GM12878 (cell line): ENCODE results near the gene IMPG2. TPM values are rescaled to one million over a fixed set of nuclear protein-coding genes. Genes with fewer than 3 reads are reported as not detected.

Source experiments
- ATAC-seq: fragments of 200-7000 bp; cut with Tn5 transposase; 3 replicates; pipeline ENCODE4 v1.9.1; 2020; ENCODE audit warnings: mild to moderate bottlenecking, moderate library complexity
- BruUV-seq: library from RNA; stranded (reverse); fragments of 400-500 nt; replicated peaks from 2 replicates; lab custom pipeline; 2021; lab: Mats Ljungman, UMichigan
- CTCF ChIA-PET: fragments of 300-600 bp; sonication (Branson Sonifier 250); formaldehyde crosslinking; extraction: SDS; loops from one replicate; lab custom pipeline; 2021; ENCODE audit warnings: inconsistent platforms; lab: Yijun Ruan, JAX
- POLR2A ChIA-PET: fragments of 350-600 bp; formaldehyde crosslinking; extraction: SDS; loops from one replicate; lab custom pipeline; 2021; ENCODE audit warnings: inconsistent platforms; lab: Charles Lee
- RAD21 ChIA-PET: fragments of 300-600 bp; sonication (Branson Sonifier 250); formaldehyde crosslinking; loops from one replicate; lab custom pipeline; 2023; ENCODE audit warnings: antibody characterized with exemption; ENCODE audit not compliant: unreplicated experiment; lab: Charles Lee
- SMC1A ChIA-PET: fragments of 300-600 bp; sonication (Branson Sonifier 250); formaldehyde crosslinking; loops from one replicate; lab custom pipeline; 2023; ENCODE audit not compliant: unreplicated experiment, uncharacterized antibody; lab: Charles Lee
- DNase-seq: peaks from one replicate; pipeline ENCODE4 v3.0.0-alpha.2; 2011; ENCODE audit warnings: low read depth, low spot score
- FAIRE-seq: peaks from 3 replicates; lab custom pipeline; 2011; peaks lifted over from hg19 to GRCh38; lab: Jason Lieb, UNC
- H2AFZ ChIP-seq: 2 replicates; pipeline ENCODE4 v1.6.0; 2011; ENCODE audit warnings: low read depth, low read length, control low read depth; ENCODE audit not compliant: control insufficient read depth
- H3K27ac ChIP-seq: 2 replicates; pipeline ENCODE4 v1.5.1; 2011; ENCODE audit warnings: control low read depth; ENCODE audit not compliant: control insufficient read depth, insufficient read depth
- H3K27me3 ChIP-seq, 2 experiments: replicated peaks in 1 of 2; 2 replicates each; pipeline versions ENCODE4 v1.6.0 to v1.6.1; 2011; ENCODE audit warnings: low read length in 1 of 2; ENCODE audit not compliant: control insufficient read depth in 2 of 2, insufficient read depth in 2 of 2
- H3K36me3 ChIP-seq, 2 experiments: 2 replicates each; pipeline ENCODE4 v1.5.1; 2011; ENCODE audit warnings: low read length in 1 of 2; ENCODE audit not compliant: control insufficient read depth in 2 of 2, insufficient read depth in 2 of 2
- H3K4me1 ChIP-seq: 2 replicates; pipeline ENCODE4 v1.6.1; 2011; ENCODE audit warnings: mild to moderate bottlenecking, low read length, moderate library complexity, mixed read lengths; ENCODE audit not compliant: control insufficient read depth, insufficient read depth
- H3K4me2 ChIP-seq: 2 replicates; pipeline ENCODE4 v1.6.0; 2011; ENCODE audit warnings: control low read depth; ENCODE audit not compliant: control insufficient read depth, insufficient read depth
- H3K4me3 ChIP-seq: fragments of 200-600 bp; sonication (generic); 2 replicates; pipeline ENCODE4 v1.5.1; 2016
- H3K79me2 ChIP-seq: 2 replicates; pipeline ENCODE4 v1.6.0; 2011; ENCODE audit warnings: low read length; ENCODE audit not compliant: control insufficient read depth, insufficient read depth
- H3K9ac ChIP-seq: 2 replicates; pipeline ENCODE4 v1.8.0; 2011; ENCODE audit warnings: low read length, control low read depth, mixed read lengths; ENCODE audit not compliant: control insufficient read depth, insufficient read depth
- H3K9me3 ChIP-seq: replicated peaks from 3 replicates; pipeline ENCODE4 v1.5.1; 2011; ENCODE audit warnings: mild to moderate bottlenecking, low read length; ENCODE audit not compliant: control insufficient read depth, insufficient read depth
- H4K20me1 ChIP-seq: 2 replicates; pipeline ENCODE4 v1.6.0; 2011; ENCODE audit not compliant: control insufficient read depth, insufficient read depth
- CHD2 ChIP-seq: IDR thresholded peaks from 2 replicates; pipeline ENCODE4 v1.6.1; 2011; ENCODE audit warnings: low read depth, low read length, improper control_type of control experiment, borderline replicate concordance
- JUNB ChIP-seq: IDR thresholded peaks from 2 replicates; pipeline ENCODE4 v1.6.1; 2016; ENCODE audit warnings: antibody characterized with exemption, mild to moderate bottlenecking
- MTA3 ChIP-seq: IDR thresholded peaks from 2 replicates; pipeline ENCODE4 v1.6.1; 2012; ENCODE audit warnings: low read length, inconsistent platforms, borderline replicate concordance
- NFIC ChIP-seq: IDR thresholded peaks from 2 replicates; pipeline ENCODE4 v1.6.1; 2012; ENCODE audit warnings: low read depth, mild to moderate bottlenecking, inconsistent platforms, low read length, moderate library complexity
- NR2C1 ChIP-seq: fragments of 450-650 bp; IDR thresholded peaks from 2 replicates; pipeline ENCODE4 v1.6.1; 2017; ENCODE audit warnings: antibody characterized with exemption, mild to moderate bottlenecking, moderate library complexity
- RB1 ChIP-seq: fragments of 450-650 bp; formaldehyde crosslinking; IDR thresholded peaks from 2 replicates; pipeline ENCODE4 v1.6.1; 2017; ENCODE audit warnings: mild to moderate bottlenecking, borderline replicate concordance
- SIN3A ChIP-seq: IDR thresholded peaks from 2 replicates; pipeline ENCODE4 v1.6.1; 2012; ENCODE audit warnings: low read depth, low read length, improper control_type of control experiment
- STAT1 ChIP-seq: fragments of 450-650 bp; conservative IDR thresholded peaks from 2 replicates; pipeline ENCODE4 v1.6.1; 2014; ENCODE audit warnings: antibody characterized with exemption, mild to moderate bottlenecking
- WRNIP1 ChIP-seq: IDR thresholded peaks from 2 replicates; pipeline ENCODE4 v1.6.1; 2011; ENCODE audit warnings: low read depth, low read length, improper control_type of control experiment, borderline replicate concordance
- WGBS: methylation state at CpG from one replicate; pipeline ENCODE4 v1.1.6; 2016; ENCODE audit warnings: low lambda C conversion rate; ENCODE audit not compliant: insufficient replicate concordance, insufficient coverage; ENCODE audit errors: missing lambda C conversion rate; 5-methylcytosine and 5-hydroxymethylcytosine counted together
- in situ Hi-C: fragments of 300-500 bp; cut with MboI; formaldehyde crosslinking; loops from 9 replicates; pipeline ENCODE4 v1.14.3; 2018; ENCODE audit warnings: mixed read lengths
- intact Hi-C: fragments of 100-400 bp; cut with micrococcal nuclease; formaldehyde crosslinking; loops from one replicate; pipeline ENCODE4 v1.14.2; 2022; ENCODE audit not compliant: unreplicated experiment
- polyA plus RNA-seq, 11 experiments: library from polyadenylated mRNA; depleted of rRNA in 4 of 11; unstranded in 6 of 11; stranded (reverse) in 5 of 11; fragments of >200 nt; fragmentation: Nextera tagmentation in 4 of 11; fragmentation: Illumina TruSeq in 1 of 11; extraction: Ambion mirVana in 4 of 11; extraction: Trizol in 1 of 11; gene quantifications; 1 replicate in 1 of 11; 2 replicates in 10 of 11; pipeline versions ENCODE4 v1.2.1 to v1.2.3, GENCODE V29; 2011 to 2016; ENCODE audit warnings: inconsistent platforms in 2 of 11, missing spikeins in 2 of 11, low read depth in 1 of 11
- total RNA-seq, 4 experiments: library from RNA; depleted of rRNA in 3 of 4; stranded (reverse); fragments of >200 nt in 3 of 4; fragmentation: Illumina TruSeq in 1 of 4; extraction: Trizol in 1 of 4; gene quantifications; 2 replicates each; pipeline versions ENCODE4 v1.2.1 to v1.2.3, GENCODE V29; 2013 to 2021
- TF ChIP-seq, protein P1 (sequence below): fragments of 450-650 bp; IDR thresholded peaks from 2 replicates; pipeline ENCODE4 v1.6.1; 2017; ENCODE audit warnings: mild to moderate bottlenecking, moderate library complexity
- TF ChIP-seq, protein P2 (sequence below): fragments of 450-650 bp; IDR thresholded peaks from 2 replicates; pipeline ENCODE4 v1.6.1; 2014; ENCODE audit warnings: mild to moderate bottlenecking

Gene IMPG2
- total and polyA plus RNA-seq, 10 of the 15 experiments (the other 5 are each of a cell fraction or from before 2014, with no cell fraction given), result under 0.01 to 0.17 (median 0.10) TPM; not detected in 3

DNA sequence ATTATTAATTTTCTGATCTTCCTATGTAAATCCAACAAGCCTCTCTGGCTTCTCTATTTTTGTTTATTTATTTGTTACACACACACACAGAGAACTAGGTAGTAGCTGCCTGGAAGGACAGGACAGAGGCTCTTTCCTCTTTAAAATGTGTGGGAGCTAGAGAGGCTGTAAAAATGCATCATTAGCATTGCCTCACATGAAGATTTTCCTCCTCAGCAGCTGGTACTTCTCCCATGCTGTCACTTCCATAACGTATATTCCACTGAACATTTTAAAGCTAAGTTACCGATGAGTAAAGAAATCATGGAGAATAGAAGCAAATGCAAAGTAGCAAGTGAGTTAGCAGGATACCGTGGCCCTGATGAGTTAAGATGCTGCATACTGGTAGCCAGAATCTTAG, 63.9 kb downstream of the IMPG2 start:
- in situ Hi-C loops, result no loop called here

More for the DNA sequence above, 63.9 kb downstream of the IMPG2 start:
- Histone ChIP-seq H3K4me2 (no peak overlapping the region), H3K27ac (no peak overlapping the region), H3K36me3 (no peaks in the 10 kb centered on the region), H3K27me3 (no peaks in the 10 kb centered on the region), H3K79me2 (no peaks in the 10 kb centered on the region), H4K20me1 (no peaks in the 10 kb centered on the region), H2AFZ (no peak overlapping the region), H3K4me1 (no peaks in the 10 kb centered on the region), H3K4me3 (no peak overlapping the region), H3K9ac (no peak overlapping the region), H3K9me3 (no peaks in the 10 kb centered on the region)
- 73% methylated on average over 3 of the region's 3 CpGs for WGBS
- ChIA-PET SMC1A (interaction anchor here (1.4 kb wide), 1 partner anchor 11 kb away, joined by 3 read pairs; no protein-coding TSS in a partner anchor), CTCF (no interaction called here), RAD21 (no interaction called here), POLR2A (no interaction called here)
- intact Hi-C loops, result no loop called here
- ATAC-seq (no peak), FAIRE-seq (no peak), DNase-seq (no peak)
- BruUV-seq, result no TSS peak
- TF ChIP-seq, protein P1, sequence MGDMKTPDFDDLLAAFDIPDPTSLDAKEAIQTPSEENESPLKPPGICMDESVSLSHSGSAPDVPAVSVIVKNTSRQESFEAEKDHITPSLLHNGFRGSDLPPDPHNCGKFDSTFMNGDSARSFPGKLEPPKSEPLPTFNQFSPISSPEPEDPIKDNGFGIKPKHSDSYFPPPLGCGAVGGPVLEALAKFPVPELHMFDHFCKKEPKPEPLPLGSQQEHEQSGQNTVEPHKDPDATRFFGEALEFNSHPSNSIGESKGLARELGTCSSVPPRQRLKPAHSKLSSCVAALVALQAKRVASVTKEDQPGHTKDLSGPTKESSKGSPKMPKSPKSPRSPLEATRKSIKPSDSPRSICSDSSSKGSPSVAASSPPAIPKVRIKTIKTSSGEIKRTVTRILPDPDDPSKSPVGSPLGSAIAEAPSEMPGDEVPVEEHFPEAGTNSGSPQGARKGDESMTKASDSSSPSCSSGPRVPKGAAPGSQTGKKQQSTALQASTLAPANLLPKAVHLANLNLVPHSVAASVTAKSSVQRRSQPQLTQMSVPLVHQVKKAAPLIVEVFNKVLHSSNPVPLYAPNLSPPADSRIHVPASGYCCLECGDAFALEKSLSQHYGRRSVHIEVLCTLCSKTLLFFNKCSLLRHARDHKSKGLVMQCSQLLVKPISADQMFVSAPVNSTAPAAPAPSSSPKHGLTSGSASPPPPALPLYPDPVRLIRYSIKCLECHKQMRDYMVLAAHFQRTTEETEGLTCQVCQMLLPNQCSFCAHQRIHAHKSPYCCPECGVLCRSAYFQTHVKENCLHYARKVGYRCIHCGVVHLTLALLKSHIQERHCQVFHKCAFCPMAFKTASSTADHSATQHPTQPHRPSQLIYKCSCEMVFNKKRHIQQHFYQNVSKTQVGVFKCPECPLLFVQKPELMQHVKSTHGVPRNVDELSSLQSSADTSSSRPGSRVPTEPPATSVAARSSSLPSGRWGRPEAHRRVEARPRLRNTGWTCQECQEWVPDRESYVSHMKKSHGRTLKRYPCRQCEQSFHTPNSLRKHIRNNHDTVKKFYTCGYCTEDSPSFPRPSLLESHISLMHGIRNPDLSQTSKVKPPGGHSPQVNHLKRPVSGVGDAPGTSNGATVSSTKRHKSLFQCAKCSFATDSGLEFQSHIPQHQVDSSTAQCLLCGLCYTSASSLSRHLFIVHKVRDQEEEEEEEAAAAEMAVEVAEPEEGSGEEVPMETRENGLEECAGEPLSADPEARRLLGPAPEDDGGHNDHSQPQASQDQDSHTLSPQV, result no peak
- no peak for TF ChIP-seq SIN3A
- no peak for TF ChIP-seq RB1
- no peak for TF ChIP-seq JUNB
- TF ChIP-seq NR2C1, result no peak
- TF ChIP-seq STAT1, result no peak
- no peak for TF ChIP-seq WRNIP1
- TF ChIP-seq CHD2, result no peak
- no peak for TF ChIP-seq MTA3
- TF ChIP-seq, protein P2, sequence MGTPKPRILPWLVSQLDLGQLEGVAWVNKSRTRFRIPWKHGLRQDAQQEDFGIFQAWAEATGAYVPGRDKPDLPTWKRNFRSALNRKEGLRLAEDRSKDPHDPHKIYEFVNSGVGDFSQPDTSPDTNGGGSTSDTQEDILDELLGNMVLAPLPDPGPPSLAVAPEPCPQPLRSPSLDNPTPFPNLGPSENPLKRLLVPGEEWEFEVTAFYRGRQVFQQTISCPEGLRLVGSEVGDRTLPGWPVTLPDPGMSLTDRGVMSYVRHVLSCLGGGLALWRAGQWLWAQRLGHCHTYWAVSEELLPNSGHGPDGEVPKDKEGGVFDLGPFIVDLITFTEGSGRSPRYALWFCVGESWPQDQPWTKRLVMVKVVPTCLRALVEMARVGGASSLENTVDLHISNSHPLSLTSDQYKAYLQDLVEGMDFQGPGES, result no peak
- no peak for TF ChIP-seq NFIC
